Activated T-cell treated with anti-CD3 and anti-CD28 coated beads, Interleukin-2, amount 50 U/mL, for 24 hours (primary cell): ENCODE data around the gene PTCSC3.
"Not testable (repeated sequence)": the region's sequence is repeated elsewhere in the genome, so short reads cannot be mapped to it uniquely, and the experiment has no call there.

ENCODE experiments used
- DNase-seq: peaks from one replicate; pipeline ENCODE4 v3.0.0-alpha.2; 2020
- H3K27ac Mint-ChIP-seq: 2 replicates; pipeline ENCODE4 v1.8.0; 2020; ENCODE audit warnings: mild to moderate bottlenecking, mixed read lengths
- H3K27me3 Mint-ChIP-seq: 2 replicates; pipeline ENCODE4 v1.8.0; 2020; ENCODE audit warnings: mixed read lengths
- H3K36me3 Mint-ChIP-seq: 2 replicates; pipeline ENCODE4 v1.8.0; 2020; ENCODE audit warnings: low read depth, mixed read lengths
- H3K4me1 Mint-ChIP-seq: 2 replicates; pipeline ENCODE4 v1.8.0; 2020; ENCODE audit warnings: low read depth, mixed read lengths
- H3K4me3 Mint-ChIP-seq: 2 replicates; pipeline ENCODE4 v1.8.0; 2020; ENCODE audit warnings: mild to moderate bottlenecking, moderate library complexity, mixed read lengths
- H3K9me3 Mint-ChIP-seq: 2 replicates; pipeline ENCODE4 v1.8.0; 2020; ENCODE audit warnings: mixed read lengths

PTCSC3 gene

GRCh38 chr14:36132826-36133225 is 43.7 kb downstream of the PTCSC3 start:
- no peak overlapping the region for H3K27ac Mint-ChIP-seq
- no peak overlapping the region for H3K4me3 Mint-ChIP-seq
- no peaks in the 10 kb centered on the region for H3K4me1 Mint-ChIP-seq
- H3K9me3 Mint-ChIP-seq: peaks cover 2% of the 10 kb centered on the region
- DNase-seq: no peak
- no peaks in the 10 kb centered on the region for H3K36me3 Mint-ChIP-seq
- peaks cover 9% of the 10 kb centered on the region for H3K27me3 Mint-ChIP-seq

GRCh38 chr14:36130186-36130585 is 46.3 kb downstream of the PTCSC3 start:
- peaks cover 2% of the 10 kb centered on the region for H3K9me3 Mint-ChIP-seq
- no peak overlapping the region for H3K4me3 Mint-ChIP-seq
- H3K4me1 Mint-ChIP-seq: no peaks in the 10 kb centered on the region
- H3K27ac Mint-ChIP-seq: no peak overlapping the region
- H3K27me3 Mint-ChIP-seq: peaks cover 17% of the 10 kb centered on the region
- no peaks in the 10 kb centered on the region for H3K36me3 Mint-ChIP-seq
- no peak for DNase-seq

- H3K27me3 Mint-ChIP-seq: peaks cover 20% of the 10 kb centered on the region
- DNase-seq: no peak
- H3K36me3 Mint-ChIP-seq: no peaks in the 10 kb centered on the region
- H3K4me3 Mint-ChIP-seq: no peak overlapping the region
- peaks cover 2% of the 10 kb centered on the region for H3K9me3 Mint-ChIP-seq
- H3K27ac Mint-ChIP-seq: no peak overlapping the region
- no peaks in the 10 kb centered on the region for H3K4me1 Mint-ChIP-seq
These were observed 47.3 kb downstream of the PTCSC3 start for GRCh38 chr14:36129181-36129580.

- H3K36me3 Mint-ChIP-seq: no peaks in the 10 kb centered on the region
- no peaks in the 10 kb centered on the region for H3K9me3 Mint-ChIP-seq
- peaks cover 30% of the 10 kb centered on the region for H3K27me3 Mint-ChIP-seq
- no peak overlapping the region for H3K4me3 Mint-ChIP-seq
- no peaks in the 10 kb centered on the region for H3K4me1 Mint-ChIP-seq
- no peak for DNase-seq
- no peak overlapping the region for H3K27ac Mint-ChIP-seq
These were observed 63.2 kb downstream of the PTCSC3 start for GRCh38 chr14:36113341-36113740.

- no peak overlapping the region for H3K4me3 Mint-ChIP-seq
- no peak for DNase-seq
- H3K9me3 Mint-ChIP-seq: no peaks in the 10 kb centered on the region
- H3K36me3 Mint-ChIP-seq: no peaks in the 10 kb centered on the region
- H3K27me3 Mint-ChIP-seq: peaks cover 29% of the 10 kb centered on the region
- H3K4me1 Mint-ChIP-seq: no peaks in the 10 kb centered on the region
- H3K27ac Mint-ChIP-seq: no peak overlapping the region
These were observed 64.5 kb downstream of the PTCSC3 start for GRCh38 chr14:36111822-36112583.

GRCh38 chr14:36105401-36105800 is 71.1 kb downstream of the PTCSC3 start:
- Mint-ChIP-seq H3K4me3 (no peak overlapping the region), H3K36me3 (no peaks in the 10 kb centered on the region), H3K4me1 (no peaks in the 10 kb centered on the region), H3K9me3 (no peaks in the 10 kb centered on the region), H3K27ac (no peak overlapping the region), H3K27me3 (peaks cover 23% of the 10 kb centered on the region)
- no peak for DNase-seq

- not testable (repeated sequence) for H3K36me3 Mint-ChIP-seq, H3K9me3 Mint-ChIP-seq, H3K27ac Mint-ChIP-seq, H3K4me1 Mint-ChIP-seq, DNase-seq, H3K4me3 Mint-ChIP-seq
- peaks cover 27% of the 10 kb centered on the region for H3K27me3 Mint-ChIP-seq
These were observed 72.3 kb downstream of the PTCSC3 start for GRCh38 chr14:36104258-36104657.

GRCh38 chr14:36099619-36100018 is 76.9 kb downstream of the PTCSC3 start:
- H3K36me3 Mint-ChIP-seq: no peaks in the 10 kb centered on the region
- no peak overlapping the region for H3K27ac Mint-ChIP-seq
- no peak for DNase-seq
- no peaks in the 10 kb centered on the region for H3K9me3 Mint-ChIP-seq
- no peak overlapping the region for H3K4me3 Mint-ChIP-seq
- H3K27me3 Mint-ChIP-seq: peaks cover 18% of the 10 kb centered on the region
- no peaks in the 10 kb centered on the region for H3K4me1 Mint-ChIP-seq

- peaks cover 18% of the 10 kb centered on the region for H3K27me3 Mint-ChIP-seq
- H3K4me1 Mint-ChIP-seq: no peaks in the 10 kb centered on the region
- no peak overlapping the region for H3K4me3 Mint-ChIP-seq
- H3K27ac Mint-ChIP-seq: no peak overlapping the region
- H3K36me3 Mint-ChIP-seq: no peaks in the 10 kb centered on the region
- no peaks in the 10 kb centered on the region for H3K9me3 Mint-ChIP-seq
- DNase-seq: no peak
These were observed 79.2 kb downstream of the PTCSC3 start for GRCh38 chr14:36097356-36097755.

GRCh38 chr14:36096090-36096489 is 80.4 kb downstream of the PTCSC3 start:
- H3K4me1 Mint-ChIP-seq: no peaks in the 10 kb centered on the region
- peaks cover 18% of the 10 kb centered on the region for H3K27me3 Mint-ChIP-seq
- no peaks in the 10 kb centered on the region for H3K36me3 Mint-ChIP-seq
- DNase-seq: no peak
- H3K27ac Mint-ChIP-seq: no peak overlapping the region
- no peaks in the 10 kb centered on the region for H3K9me3 Mint-ChIP-seq
- H3K4me3 Mint-ChIP-seq: no peak overlapping the region

GRCh38 chr14:36094963-36095362 is 81.6 kb downstream of the PTCSC3 start:
- Mint-ChIP-seq H3K9me3 (no peaks in the 10 kb centered on the region), H3K27me3 (peaks cover 16% of the 10 kb centered on the region), H3K36me3 (no peaks in the 10 kb centered on the region), H3K4me3 (no peak overlapping the region), H3K27ac (no peak overlapping the region), H3K4me1 (no peaks in the 10 kb centered on the region)
- DNase-seq: no peak

GRCh38 chr14:36091096-36091495 is 85.4 kb downstream of the PTCSC3 start:
- no peak for DNase-seq
- Mint-ChIP-seq H3K4me1 (no peaks in the 10 kb centered on the region), H3K9me3 (no peaks in the 10 kb centered on the region)

GRCh38 chr14:36087411-36087810 is 89.1 kb downstream of the PTCSC3 start:
- Mint-ChIP-seq H3K27me3 (peaks cover 10% of the 10 kb centered on the region), H3K36me3 (no peaks in the 10 kb centered on the region)
- no peak for DNase-seq

More at GRCh38 chr14:36091096-36091495, 85.4 kb downstream of the PTCSC3 start:
- Mint-ChIP-seq H3K36me3 (no peaks in the 10 kb centered on the region), H3K27me3 (peaks cover 8% of the 10 kb centered on the region), H3K27ac (no peak overlapping the region), H3K4me3 (no peak overlapping the region)

GRCh38 chr14:36086629-36087395 is 89.7 kb downstream of the PTCSC3 start:
- Mint-ChIP-seq H3K27ac (no peak overlapping the region), H3K36me3 (no peaks in the 10 kb centered on the region), H3K27me3 (peaks cover 10% of the 10 kb centered on the region), H3K4me3 (no peak overlapping the region), H3K9me3 (no peaks in the 10 kb centered on the region), H3K4me1 (no peaks in the 10 kb centered on the region)
- no peak for DNase-seq

More at GRCh38 chr14:36087411-36087810, 89.1 kb downstream of the PTCSC3 start:
- Mint-ChIP-seq H3K9me3 (no peaks in the 10 kb centered on the region), H3K4me1 (no peaks in the 10 kb centered on the region), H3K27ac (no peak overlapping the region), H3K4me3 (no peak overlapping the region)

- Mint-ChIP-seq H3K27me3 (peaks cover 10% of the 10 kb centered on the region), H3K27ac (no peak overlapping the region), H3K9me3 (no peaks in the 10 kb centered on the region), H3K4me1 (no peaks in the 10 kb centered on the region), H3K4me3 (no peak overlapping the region), H3K36me3 (no peaks in the 10 kb centered on the region)
- no peak for DNase-seq
These were observed 90.7 kb downstream of the PTCSC3 start for GRCh38 chr14:36085861-36086260.
